T-helper 2 cell treated with Interferon-gamma antibody and Interleukin-4, amounts not matched to agents 5 μg/mL and 100 μg/mL, for 36 hours (primary cell): ENCODE measurements around the gene TIMM21.
A peak's percentile ranks its signal among the peaks of the same experiment; 100 is the strongest.

Experiments used
- DNase-seq: peaks from one replicate; pipeline ENCODE4 v3.0.0; 2021; ENCODE audit warnings: low spot score
- H3K27ac Mint-ChIP-seq: one replicate; pipeline ENCODE4 v1.8.0; 2021; ENCODE audit warnings: mild to moderate bottlenecking, mixed read lengths
- H3K27me3 Mint-ChIP-seq: one replicate; pipeline ENCODE4 v1.8.0; 2021; ENCODE audit warnings: low read depth, mixed read lengths
- H3K36me3 Mint-ChIP-seq: one replicate; pipeline ENCODE4 v1.8.0; 2021; ENCODE audit warnings: low read depth, mixed read lengths
- H3K4me1 Mint-ChIP-seq: one replicate; pipeline ENCODE4 v1.8.0; 2021; ENCODE audit warnings: low read depth, mixed read lengths
- H3K4me3 Mint-ChIP-seq: one replicate; pipeline ENCODE4 v1.8.0; 2022; ENCODE audit warnings: mild to moderate bottlenecking, moderate library complexity, mixed read lengths
- H3K9me3 Mint-ChIP-seq: one replicate; pipeline ENCODE4 v1.8.0; 2021; ENCODE audit warnings: mixed read lengths

TIMM21 gene

DNA sequence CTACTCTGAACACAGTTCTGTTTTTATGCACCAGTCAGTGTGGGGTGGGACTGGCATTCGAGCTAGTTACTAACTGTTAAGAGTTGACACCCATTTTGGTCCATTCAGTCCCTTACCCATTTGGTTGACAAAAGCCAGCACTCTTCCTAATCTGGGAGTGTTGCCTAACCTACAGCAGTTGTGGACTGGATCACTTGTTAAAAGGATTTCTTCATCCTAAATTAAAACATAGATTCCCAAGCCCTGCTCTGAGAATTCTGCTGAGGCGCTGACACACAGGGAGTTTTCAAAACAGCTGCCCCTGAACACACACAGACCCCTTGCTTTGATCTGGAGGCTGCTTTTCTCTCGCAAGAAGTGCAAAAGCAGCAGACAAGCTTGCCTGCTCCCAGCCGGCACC, 6.4 kb downstream of the TIMM21 start:
- Mint-ChIP-seq H3K36me3 (peaks cover 37% of the 10 kb centered on the region), H3K4me3 (no peak overlapping the region), H3K27ac (no peak overlapping the region)

DNA sequence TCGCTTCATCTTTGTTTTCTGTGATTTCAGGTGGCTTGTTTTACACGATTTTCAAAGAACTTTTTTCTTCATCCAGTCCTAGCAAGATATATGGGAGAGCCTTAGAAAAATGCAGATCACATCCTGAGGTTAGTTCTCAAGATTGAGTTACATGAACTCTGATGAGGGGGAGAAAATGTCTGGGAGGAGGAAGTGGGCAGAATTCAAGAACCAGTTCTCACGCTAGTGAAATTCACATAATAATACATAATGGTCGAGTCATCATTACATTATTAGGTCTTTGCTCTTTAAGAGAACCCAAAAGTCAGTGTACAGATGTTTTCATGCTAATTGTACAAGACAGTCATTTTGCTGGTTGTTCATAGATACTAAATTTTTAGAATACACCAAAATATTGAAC, 7.0 kb downstream of the TIMM21 start:
- no peak overlapping the region for H3K27ac Mint-ChIP-seq
- no peak for DNase-seq

More for the DNA sequence above, 6.4 kb downstream of the TIMM21 start:
- Mint-ChIP-seq H3K4me1 (peaks cover 18% of the 10 kb centered on the region), H3K27me3 (no peaks in the 10 kb centered on the region), H3K9me3 (no peaks in the 10 kb centered on the region)
- DNase-seq: no peak

DNA sequence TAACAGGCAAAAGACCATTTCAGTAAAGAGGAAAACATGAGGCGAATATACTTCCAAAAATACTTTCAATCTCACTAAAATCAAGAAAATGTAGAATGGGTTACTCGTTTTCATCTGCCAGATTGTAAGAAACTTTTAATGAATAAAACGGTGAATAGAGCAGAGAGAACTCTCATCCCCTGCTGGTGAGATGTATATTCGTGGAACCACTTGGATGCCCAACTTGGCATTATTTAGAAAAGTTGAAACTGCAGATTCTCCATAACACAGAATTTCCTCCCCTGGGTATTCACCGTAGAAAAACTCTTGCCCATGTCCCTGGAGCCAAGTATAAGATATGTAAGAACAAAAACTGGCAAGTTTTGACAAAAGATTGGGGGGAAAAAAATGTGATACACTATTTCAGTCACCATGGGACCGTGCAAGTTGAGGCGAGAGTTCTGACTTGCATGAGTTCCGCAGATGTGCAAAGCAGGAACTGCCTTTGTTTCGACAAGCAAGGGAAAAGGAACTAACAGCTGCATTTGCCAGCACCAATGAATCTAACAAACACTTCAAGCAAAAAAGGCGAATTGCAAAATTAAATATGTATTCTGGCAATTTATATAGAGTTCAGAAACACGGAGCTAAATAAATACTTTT, 14.8 kb downstream of the TIMM21 start:
- no peaks in the 10 kb centered on the region for H3K27me3 Mint-ChIP-seq
- no peak overlapping the region for H3K27ac Mint-ChIP-seq
- peaks cover 28% of the 10 kb centered on the region for H3K36me3 Mint-ChIP-seq
- no peaks in the 10 kb centered on the region for H3K4me1 Mint-ChIP-seq
- no peak for DNase-seq
- no peaks in the 10 kb centered on the region for H3K9me3 Mint-ChIP-seq
- no peak overlapping the region for H3K4me3 Mint-ChIP-seq

More for the DNA sequence above, 7.0 kb downstream of the TIMM21 start:
- Mint-ChIP-seq H3K4me1 (peaks cover 14% of the 10 kb centered on the region), H3K36me3 (peaks cover 36% of the 10 kb centered on the region), H3K9me3 (no peaks in the 10 kb centered on the region), H3K4me3 (no peak overlapping the region), H3K27me3 (no peaks in the 10 kb centered on the region)

DNA sequence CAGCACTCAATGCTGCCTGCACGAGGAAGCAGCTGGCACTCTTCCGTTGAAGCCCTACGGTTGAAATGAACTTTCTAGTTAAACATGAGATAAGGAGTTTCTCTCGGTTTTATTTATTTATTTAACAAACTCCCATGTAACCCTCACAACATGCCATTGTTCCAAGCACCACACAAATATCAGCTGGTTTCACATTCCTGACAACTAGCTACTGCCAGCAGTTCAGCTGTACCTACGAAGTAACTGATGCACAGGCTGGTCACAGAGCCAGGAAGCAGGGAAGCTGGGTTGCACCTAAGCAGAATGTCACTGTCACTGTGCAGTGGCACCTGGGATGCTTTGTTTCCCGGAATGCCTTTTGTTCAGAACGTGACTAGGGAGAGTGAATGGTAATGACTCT, 18.1 kb downstream of the TIMM21 start:
- H3K4me1 Mint-ChIP-seq: no peaks in the 10 kb centered on the region
- H3K36me3 Mint-ChIP-seq: peaks cover 8% of the 10 kb centered on the region
- no peak for DNase-seq
- H3K27ac Mint-ChIP-seq: no peak overlapping the region
- no peaks in the 10 kb centered on the region for H3K9me3 Mint-ChIP-seq
- no peak overlapping the region for H3K4me3 Mint-ChIP-seq
- H3K27me3 Mint-ChIP-seq: peaks cover 8% of the 10 kb centered on the region

DNA sequence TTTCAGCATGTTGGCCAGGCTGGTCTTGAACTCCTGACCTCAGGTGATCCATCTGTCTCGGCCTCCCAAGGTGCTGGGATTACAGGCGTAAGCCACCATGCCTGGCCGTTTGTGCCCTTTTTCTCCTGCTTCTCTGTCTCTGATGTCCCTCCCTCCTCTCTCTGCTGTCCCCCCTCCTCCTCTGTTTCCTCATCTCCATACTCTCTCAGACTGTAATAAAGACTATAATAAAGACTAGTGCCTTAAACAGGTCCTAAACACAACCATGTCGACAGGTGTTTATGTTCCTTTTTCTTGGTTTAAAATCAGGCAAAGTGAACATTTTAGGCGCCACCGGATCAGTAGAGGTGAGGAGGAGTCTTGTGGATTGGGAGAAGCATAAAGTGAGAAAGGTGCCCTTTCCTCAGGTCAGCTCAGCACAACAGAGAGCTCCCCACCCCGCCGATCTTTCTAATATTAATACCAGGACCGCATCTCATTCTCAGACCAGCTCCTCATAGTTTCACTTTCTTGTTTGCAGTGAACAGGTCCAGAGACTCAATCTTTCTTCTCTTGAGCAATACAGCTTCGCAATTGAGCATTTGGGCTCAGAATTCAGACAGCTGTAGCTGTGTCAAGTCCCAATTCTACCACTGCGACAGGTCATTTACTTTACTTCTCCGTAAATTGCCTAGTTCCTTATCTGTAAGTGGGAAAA, 23.7 kb downstream of the TIMM21 start:
- no peak overlapping the region for H3K27ac Mint-ChIP-seq

DNA sequence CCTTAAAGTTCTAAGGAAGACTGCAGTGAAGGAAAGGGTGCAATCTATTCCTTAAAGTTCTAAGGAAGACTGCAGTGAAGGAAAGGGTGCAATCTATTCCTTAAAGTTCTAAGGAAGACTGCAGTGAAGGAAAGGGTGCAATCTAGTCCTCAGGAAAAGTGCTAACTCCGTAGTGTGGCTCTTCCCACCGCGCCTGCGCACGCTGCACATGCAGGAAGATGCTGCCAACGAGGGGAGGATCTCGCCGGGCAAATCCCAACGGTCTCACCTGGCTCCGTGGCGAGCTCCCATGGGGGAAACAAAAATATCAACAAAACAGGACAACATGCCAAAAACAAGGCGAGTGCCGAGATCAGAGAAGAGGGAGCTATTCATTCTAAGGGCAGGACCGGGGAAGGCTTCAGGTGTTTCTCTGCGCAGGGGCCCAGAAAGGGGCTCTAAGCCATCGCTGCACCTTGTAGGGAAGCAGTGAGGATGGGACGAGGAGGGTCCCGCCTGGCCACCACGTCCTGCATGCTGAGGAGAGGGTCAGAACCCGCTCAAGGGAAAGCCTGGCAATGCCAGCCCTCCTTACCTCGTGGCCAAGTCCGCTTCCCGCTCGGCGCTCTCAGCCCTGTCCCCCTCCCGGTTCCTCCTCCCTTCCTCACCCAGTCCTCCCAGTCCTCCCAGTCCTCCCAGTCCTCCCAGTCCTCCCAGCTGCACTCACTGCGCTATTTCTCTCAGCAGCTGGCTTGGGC, 24.5 kb downstream of the TIMM21 start:
- H3K4me3 Mint-ChIP-seq: no peak overlapping the region
- H3K27ac Mint-ChIP-seq: no peak overlapping the region
- H3K9me3 Mint-ChIP-seq: no peaks in the 10 kb centered on the region
- H3K4me1 Mint-ChIP-seq: peaks cover 6% of the 10 kb centered on the region
- no peak for DNase-seq
- no peaks in the 10 kb centered on the region for H3K36me3 Mint-ChIP-seq
- H3K27me3 Mint-ChIP-seq: peaks cover 19% of the 10 kb centered on the region

More for the DNA sequence above, 23.7 kb downstream of the TIMM21 start:
- no peaks in the 10 kb centered on the region for H3K36me3 Mint-ChIP-seq
- peaks cover 19% of the 10 kb centered on the region for H3K27me3 Mint-ChIP-seq
- peaks cover 6% of the 10 kb centered on the region for H3K4me1 Mint-ChIP-seq
- H3K4me3 Mint-ChIP-seq: peak overlapping the region; percentile 52
- no peak for DNase-seq
- H3K9me3 Mint-ChIP-seq: no peaks in the 10 kb centered on the region

DNA sequence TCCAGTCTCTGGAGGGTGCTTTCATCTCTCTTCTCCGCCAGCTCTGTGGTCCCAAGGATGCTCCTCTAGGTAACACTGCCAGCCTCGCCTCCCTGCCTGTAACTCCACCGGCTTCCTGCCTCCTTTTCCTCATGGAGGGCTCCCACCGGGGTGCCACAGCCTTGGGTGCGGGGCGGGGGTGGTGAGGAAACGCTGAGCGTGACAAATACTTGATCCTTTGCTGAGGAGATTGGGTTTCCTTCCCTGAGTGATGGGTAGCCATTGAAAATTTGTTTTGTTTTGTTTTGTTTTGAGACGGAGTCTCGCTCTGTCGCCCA, 25.1 kb downstream of the TIMM21 start:
- no peak overlapping the region for H3K4me3 Mint-ChIP-seq
- no peaks in the 10 kb centered on the region for H3K9me3 Mint-ChIP-seq
- no peak overlapping the region for H3K27ac Mint-ChIP-seq
- peaks cover 6% of the 10 kb centered on the region for H3K4me1 Mint-ChIP-seq
- no peaks in the 10 kb centered on the region for H3K36me3 Mint-ChIP-seq
- peaks cover 19% of the 10 kb centered on the region for H3K27me3 Mint-ChIP-seq
- DNase-seq: no peak

DNA sequence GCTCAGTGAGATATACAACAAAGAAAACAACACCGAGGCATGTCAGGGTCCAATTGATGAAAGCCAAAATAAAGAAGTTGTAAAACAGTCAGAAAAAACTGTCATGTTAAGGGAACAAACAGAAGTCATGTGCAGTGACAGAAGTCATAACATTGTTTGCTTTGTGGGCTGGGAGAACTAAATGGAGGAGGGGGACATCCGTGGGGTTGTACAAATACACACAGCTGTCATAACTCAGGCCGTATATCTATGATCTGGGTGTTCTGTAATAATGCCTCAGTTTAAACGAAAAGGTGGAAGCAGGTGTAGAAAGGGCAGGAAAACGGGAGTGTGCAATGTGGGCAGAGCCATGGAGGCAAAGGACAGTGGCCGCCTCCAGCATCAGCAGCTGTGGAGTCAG, 27.3 kb downstream of the TIMM21 start:
- DNase-seq: no peak
- Mint-ChIP-seq H3K4me1 (peaks cover 6% of the 10 kb centered on the region), H3K27ac (no peak overlapping the region), H3K4me3 (no peak overlapping the region), H3K27me3 (peaks cover 11% of the 10 kb centered on the region), H3K9me3 (no peaks in the 10 kb centered on the region), H3K36me3 (no peaks in the 10 kb centered on the region)

DNA sequence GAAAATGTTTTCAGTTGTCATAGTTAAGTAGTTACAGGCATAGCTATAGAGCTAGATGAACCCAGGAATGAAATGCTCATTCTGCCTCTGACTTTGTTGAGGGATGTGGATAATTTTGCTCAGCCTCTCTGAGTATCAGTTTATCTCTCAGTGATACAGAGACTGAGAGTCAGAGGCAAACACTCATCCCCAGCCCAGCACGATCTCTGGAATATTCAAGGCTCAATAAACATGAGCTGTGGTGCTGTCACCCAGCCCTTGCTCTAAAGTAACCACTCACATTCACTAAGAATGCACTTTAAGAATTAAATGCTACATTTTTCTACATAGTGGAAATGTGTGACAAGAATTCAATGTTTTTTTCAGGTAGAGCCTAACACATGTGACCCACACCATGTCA, 30.6 kb downstream of the TIMM21 start:
- DNase-seq: no peak
- Mint-ChIP-seq H3K27ac (no peak overlapping the region), H3K4me3 (no peak overlapping the region), H3K4me1 (no peaks in the 10 kb centered on the region), H3K9me3 (no peaks in the 10 kb centered on the region), H3K36me3 (no peaks in the 10 kb centered on the region), H3K27me3 (peaks cover 8% of the 10 kb centered on the region)

DNA sequence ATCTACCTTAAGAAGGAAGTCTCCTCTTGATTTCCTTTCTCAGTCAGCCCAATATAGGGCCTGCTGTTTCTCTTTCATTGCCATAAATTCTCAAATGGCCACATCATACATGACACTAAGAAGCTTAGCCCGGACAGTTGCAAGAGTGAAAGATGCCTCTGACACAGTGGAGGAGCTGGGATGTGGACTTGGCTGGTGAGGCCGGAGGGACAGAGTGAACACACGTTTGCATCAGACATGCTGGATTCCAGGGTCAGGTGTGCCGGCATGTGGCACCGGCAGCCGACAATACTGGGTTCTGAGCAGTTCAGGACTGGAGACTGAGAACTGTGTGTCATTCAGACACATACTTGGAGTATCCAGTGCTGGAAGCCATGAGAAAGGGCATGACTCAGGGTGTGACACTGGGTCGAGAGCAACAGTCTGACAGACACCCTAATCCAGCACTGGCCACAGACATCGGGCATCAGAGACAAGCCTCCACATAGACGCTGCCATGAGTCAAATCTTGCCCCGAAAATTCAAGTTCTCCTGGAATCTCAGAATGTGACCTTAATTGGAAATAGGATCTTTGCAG, 31.4 kb downstream of the TIMM21 start:
- no peak overlapping the region for H3K4me3 Mint-ChIP-seq

DNA sequence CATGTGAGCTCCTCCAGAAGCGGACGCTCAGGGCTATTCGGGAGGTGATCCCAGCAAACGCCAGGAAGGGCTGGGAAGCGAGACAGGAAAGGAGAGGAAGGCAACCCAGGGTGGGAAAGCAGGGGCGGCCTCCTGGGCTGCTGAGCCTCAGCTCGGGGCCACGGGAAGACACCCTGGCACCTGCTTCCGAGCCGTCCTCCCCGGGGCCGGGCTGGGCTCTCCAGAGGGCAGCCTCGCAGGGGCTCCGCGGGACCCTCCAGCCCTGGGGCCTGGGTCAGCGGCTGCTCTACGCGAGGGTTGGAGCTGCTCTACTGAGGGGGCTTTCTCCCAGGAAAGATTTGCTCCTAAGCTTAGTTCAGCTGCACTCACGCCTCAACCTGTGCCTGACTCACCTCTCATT, 34.0 kb downstream of the TIMM21 start:
- DNase-seq: no peak
- H3K27ac Mint-ChIP-seq: no peak overlapping the region
- H3K4me1 Mint-ChIP-seq: no peaks in the 10 kb centered on the region
- no peaks in the 10 kb centered on the region for H3K36me3 Mint-ChIP-seq
- no peaks in the 10 kb centered on the region for H3K9me3 Mint-ChIP-seq
- H3K27me3 Mint-ChIP-seq: peaks cover 8% of the 10 kb centered on the region
- H3K4me3 Mint-ChIP-seq: no peak overlapping the region

More for the DNA sequence above, 31.4 kb downstream of the TIMM21 start:
- Mint-ChIP-seq H3K4me1 (no peaks in the 10 kb centered on the region), H3K27me3 (peaks cover 10% of the 10 kb centered on the region), H3K27ac (no peak overlapping the region), H3K9me3 (no peaks in the 10 kb centered on the region), H3K36me3 (no peaks in the 10 kb centered on the region)
- no peak for DNase-seq

DNA sequence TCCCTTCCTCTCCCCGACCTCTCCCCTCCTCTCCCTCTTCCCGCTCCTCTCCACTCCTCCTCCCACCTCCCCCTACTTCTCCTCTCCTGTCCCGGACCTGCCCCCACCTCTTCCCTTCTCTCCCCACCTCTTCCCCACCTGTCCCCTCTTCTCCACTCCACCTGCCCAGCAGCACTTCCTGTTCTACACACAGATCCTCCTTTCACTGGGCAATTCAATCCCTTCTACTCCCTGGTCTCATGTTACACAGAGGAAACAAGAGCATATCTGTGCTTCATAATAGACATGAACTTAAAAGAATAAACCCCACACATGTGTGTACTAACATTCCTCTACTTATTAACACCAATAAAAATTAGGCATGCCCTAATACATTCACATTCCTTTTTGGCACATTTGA, 34.8 kb downstream of the TIMM21 start:
- Mint-ChIP-seq H3K27me3 (peaks cover 8% of the 10 kb centered on the region), H3K4me3 (no peak overlapping the region), H3K4me1 (no peaks in the 10 kb centered on the region), H3K36me3 (no peaks in the 10 kb centered on the region), H3K27ac (no peak overlapping the region), H3K9me3 (no peaks in the 10 kb centered on the region)
- DNase-seq: no peak

DNA sequence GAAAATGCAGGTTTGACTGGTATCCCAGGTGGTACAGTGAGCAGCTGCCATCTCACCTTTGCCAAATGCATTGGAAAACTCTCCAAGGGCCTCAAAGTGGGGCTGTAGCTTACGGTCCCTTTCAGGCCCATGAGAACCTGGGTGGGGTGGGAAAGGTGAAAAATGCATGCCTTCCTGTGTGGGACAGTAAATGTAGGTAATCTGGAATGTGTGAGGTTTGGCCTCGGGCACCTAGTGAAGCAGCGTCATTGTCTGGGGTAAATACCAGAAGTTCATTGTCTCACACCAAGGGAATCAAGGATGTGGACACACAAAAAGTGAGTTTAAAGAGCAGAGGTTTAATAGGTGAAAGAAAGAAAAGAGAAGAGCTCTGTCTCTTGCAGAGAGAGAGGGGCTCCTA, 36.6 kb downstream of the TIMM21 start:
- Mint-ChIP-seq H3K27ac (no peak overlapping the region), H3K4me1 (no peaks in the 10 kb centered on the region), H3K27me3 (peaks cover 11% of the 10 kb centered on the region), H3K36me3 (no peaks in the 10 kb centered on the region), H3K9me3 (no peaks in the 10 kb centered on the region), H3K4me3 (no peak overlapping the region)
- DNase-seq: no peak

DNA sequence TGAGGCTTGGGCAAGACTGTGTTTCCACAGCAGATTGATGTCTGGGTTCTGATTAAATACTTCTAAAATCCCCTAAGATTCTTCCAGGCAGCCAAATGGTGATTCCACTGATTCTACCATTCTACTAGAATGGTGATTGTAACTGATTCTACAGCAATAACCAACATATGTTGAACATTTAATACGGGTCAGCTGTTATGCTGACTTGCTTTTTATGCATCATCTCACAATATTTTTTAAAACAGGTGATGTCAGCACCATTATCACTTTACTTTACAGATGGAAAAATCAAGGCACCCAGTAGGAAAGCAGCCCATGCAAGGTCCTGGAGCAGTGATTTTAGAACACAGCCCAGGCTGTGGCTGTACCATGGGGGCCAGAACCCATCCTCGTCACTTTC, 37.5 kb downstream of the TIMM21 start:
- DNase-seq: no peak
- Mint-ChIP-seq H3K36me3 (no peaks in the 10 kb centered on the region), H3K4me1 (no peaks in the 10 kb centered on the region), H3K9me3 (no peaks in the 10 kb centered on the region), H3K27ac (no peak overlapping the region), H3K27me3 (peaks cover 18% of the 10 kb centered on the region), H3K4me3 (no peak overlapping the region)
